Lower leg skin (tissue), 4 donors: ENCODE measurements around the gene CRKL. TPM values are rescaled to one million over a fixed set of nuclear protein-coding genes. Genes with fewer than 3 reads are reported as not detected.

Source experiments
- DNase-seq, 2 donors: peaks; one replicate each; pipeline ENCODE4 v3.0.0-alpha.2; 2019; ENCODE audit warnings: low spot score in 2 of 2
- H3K4me3 ChIP-seq: fragments of 200-600 bp; sonication (generic); 2 replicates; pipeline ENCODE4 v1.5.1; 2017; ENCODE audit warnings: mild to moderate bottlenecking, low read depth; ENCODE audit not compliant: poor library complexity, severe bottlenecking
- CTCF ChIP-seq, 3 donors: fragments of 450-650 bp; IDR thresholded peaks; one replicate each; pipeline ENCODE4 v1.5.1; 2016; ENCODE audit warnings: antibody characterized with exemption in 3 of 3, mild to moderate bottlenecking in 3 of 3, moderate library complexity in 2 of 3
- POLR2A ChIP-seq, 2 donors: fragments of 450-650 bp; IDR thresholded peaks; one replicate each; pipeline ENCODE4 v1.6.1; 2016 to 2017; ENCODE audit warnings: antibody characterized with exemption in 2 of 2, mild to moderate bottlenecking in 1 of 2, moderate library complexity in 1 of 2
- WGBS, 2 donors: methylation state at CpG; one replicate each; pipeline ENCODE4 v1.1.5; 2018; 5-methylcytosine and 5-hydroxymethylcytosine counted together
- intact Hi-C: fragments of 100-400 bp; cut with DNase I; formaldehyde crosslinking; loops from one replicate; pipeline ENCODE4 v1.15.0; 2023; ENCODE audit warnings: low total_unique reads
- total RNA-seq, 4 donors: library from RNA; depleted of rRNA; stranded (reverse); fragments of >200 nt; gene quantifications; one replicate each; pipeline ENCODE4 v1.1.0, GENCODE V29; 2016

CRKL gene
- total RNA-seq, 4 donors from 2014 or later: 54.3 to 94.1 (median 64.9) TPM

GRCh38 chr22:20877715-20878114, 39.5 kb upstream of the CRKL start:
- no peak for TF ChIP-seq POLR2A (IDR thresholded peaks at IDR 0.05)
- no peak for TF ChIP-seq CTCF (IDR thresholded peaks at IDR 0.05)
- no peak for DNase-seq
- no peak overlapping the region for H3K4me3 ChIP-seq
- WGBS, 2 donors: 92 to 95% methylated on average over 3 of the region's 3 CpGs
- intact Hi-C loops: no loop called here

GRCh38 chr22:20881231-20881630, 36.0 kb upstream of the CRKL start:
- WGBS, 2 donors: 73 to 87% methylated on average over 5 of the region's 5 CpGs
- intact Hi-C loops: no loop called here
- no peak for DNase-seq
- no peak overlapping the region for H3K4me3 ChIP-seq
- TF ChIP-seq CTCF (IDR thresholded peaks at IDR 0.05) (no peak), POLR2A (IDR thresholded peaks at IDR 0.05) (no peak)

GRCh38 chr22:20881869-20882815, 35.1 kb upstream of the CRKL start:
- DNase-seq: no peak
- intact Hi-C loops: no loop called here
- H3K4me3 ChIP-seq: no peak overlapping the region
- no peak for TF ChIP-seq POLR2A (IDR thresholded peaks at IDR 0.05)
- TF ChIP-seq CTCF (IDR thresholded peaks at IDR 0.05): no peak
- WGBS, 2 donors: 89 to 91% methylated on average over 9 of the region's 9 CpGs

GRCh38 chr22:20882855-20883254, 34.4 kb upstream of the CRKL start:
- DNase-seq: no peak
- H3K4me3 ChIP-seq: no peak overlapping the region
- WGBS, 2 donors: 90 to 92% methylated on average over 6 of the region's 6 CpGs
- TF ChIP-seq CTCF (IDR thresholded peaks at IDR 0.05) (no peak), POLR2A (IDR thresholded peaks at IDR 0.05) (no peak)
- intact Hi-C loops: no loop called here

- no peak overlapping the region for H3K4me3 ChIP-seq
- WGBS, 2 donors: 70 to 74% methylated on average over 4 of the region's 4 CpGs
- intact Hi-C loops: no loop called here
- TF ChIP-seq POLR2A (IDR thresholded peaks at IDR 0.05) (no peak), CTCF (IDR thresholded peaks at IDR 0.05) (no peak)
- DNase-seq: no peak
Measured at GRCh38 chr22:20884454-20884853, 32.8 kb upstream of the CRKL start.
